Thyroid gland (tissue), 4 donors: ENCODE measurements around the gene UNC50. TPM values are rescaled to one million over a fixed set of nuclear protein-coding genes. Genes with fewer than 3 reads are reported as not detected.
A peak's percentile ranks its signal among the peaks of the same experiment; 100 is the strongest.
"Not testable (repeated sequence)": the region's sequence is repeated elsewhere in the genome, so short reads cannot be mapped to it uniquely, and the experiment has no call there.

Experiments
- DNase-seq, 2 donors: peaks; one replicate each; pipeline ENCODE4 v3.0.0-alpha.2; 2019
- H3K27ac ChIP-seq, 3 donors: fragments of 200-600 bp; sonication (generic); 1 replicate in 2 of 3; 2 replicates in 1 of 3; pipeline ENCODE4 v1.5.1; 2016 to 2019; ENCODE audit warnings: mild to moderate bottlenecking in 1 of 3, moderate library complexity in 1 of 3
- H3K27me3 ChIP-seq: fragments of 200-600 bp; sonication (generic); one replicate; pipeline ENCODE4 v1.5.1; 2019
- H3K36me3 ChIP-seq, 2 donors: fragments of 200-600 bp; sonication (generic); one replicate each; pipeline ENCODE4 v1.5.1; 2016 to 2019
- H3K4me1 ChIP-seq, 2 donors: fragments of 200-600 bp; sonication (generic); one replicate each; pipeline ENCODE4 v1.5.1; 2017 to 2019
- H3K4me3 ChIP-seq, 3 donors: fragments of 200-600 bp; sonication (generic); replicated peaks in 1 of 3; 1 replicate in 2 of 3; 2 replicates in 1 of 3; pipeline ENCODE4 v1.5.1; 2016; ENCODE audit warnings: mild to moderate bottlenecking in 1 of 3
- H3K9me3 ChIP-seq: fragments of 200-600 bp; sonication (generic); one replicate; pipeline ENCODE4 v1.5.1; 2017
- POLR2A ChIP-seq, 2 donors: fragments of 450-650 bp; IDR thresholded peaks; one replicate each; pipeline ENCODE4 v1.6.1; 2017; ENCODE audit warnings: antibody characterized with exemption in 2 of 2, mild to moderate bottlenecking in 2 of 2, moderate library complexity in 1 of 2
- WGBS, 2 donors: methylation state at CpG; one replicate each; pipeline ENCODE4 v1.1.5; 2017; 5-methylcytosine and 5-hydroxymethylcytosine counted together
- intact Hi-C: fragments of 100-400 bp; cut with DNase I; formaldehyde crosslinking; loops from one replicate; pipeline ENCODE4 v1.15.1; 2023
- total RNA-seq, 4 donors: library from RNA; depleted of rRNA; stranded (reverse); fragments of >200 nt; gene quantifications; one replicate each; pipeline ENCODE4 v1.2.3, GENCODE V29; 2016
- TF ChIP-seq, protein P1 (sequence below), 6 experiments: fragments of 200-600 bp in 3 of 6; fragments of 450-650 bp in 3 of 6; sonication (generic) in 3 of 6; IDR thresholded peaks; one replicate each; pipeline ENCODE4 v1.5.1; 2016 to 2019; ENCODE audit warnings: antibody characterized with exemption in 6 of 6, mild to moderate bottlenecking in 2 of 6, inconsistent platforms in 1 of 6, moderate library complexity in 1 of 6

The UNC50 gene
- total RNA-seq, 4 donors from 2014 or later, result 75.3 to 86.1 (median 81.9) TPM

DNA sequence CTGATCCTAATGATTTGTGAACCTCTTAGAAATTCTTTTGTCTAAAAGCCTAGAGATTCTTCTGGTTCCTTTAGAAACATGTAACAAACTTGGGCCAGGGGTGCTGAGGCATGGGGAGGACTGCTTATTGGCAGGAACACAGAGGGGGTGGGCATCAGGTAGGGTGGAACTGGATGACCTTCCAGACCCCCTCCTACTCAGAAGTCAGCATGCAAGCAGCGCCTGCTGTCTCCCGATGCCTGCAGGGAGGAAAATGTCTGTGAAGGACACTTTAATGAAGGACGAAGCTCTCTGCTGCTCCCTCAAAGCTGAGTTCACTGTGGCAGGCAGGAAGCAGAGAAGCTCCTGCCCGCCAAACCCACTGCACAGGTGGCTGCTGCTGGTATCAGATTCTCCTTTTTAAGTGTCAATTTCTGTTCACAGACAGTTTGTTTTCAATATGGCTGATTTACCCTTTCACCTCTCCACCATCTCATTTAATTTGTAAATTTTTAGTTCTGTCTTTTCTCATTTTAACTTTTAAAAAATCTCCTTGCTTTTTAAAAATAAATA, 19.4 kb upstream of the UNC50 start:
- intact Hi-C loops, result no loop called here

DNA sequence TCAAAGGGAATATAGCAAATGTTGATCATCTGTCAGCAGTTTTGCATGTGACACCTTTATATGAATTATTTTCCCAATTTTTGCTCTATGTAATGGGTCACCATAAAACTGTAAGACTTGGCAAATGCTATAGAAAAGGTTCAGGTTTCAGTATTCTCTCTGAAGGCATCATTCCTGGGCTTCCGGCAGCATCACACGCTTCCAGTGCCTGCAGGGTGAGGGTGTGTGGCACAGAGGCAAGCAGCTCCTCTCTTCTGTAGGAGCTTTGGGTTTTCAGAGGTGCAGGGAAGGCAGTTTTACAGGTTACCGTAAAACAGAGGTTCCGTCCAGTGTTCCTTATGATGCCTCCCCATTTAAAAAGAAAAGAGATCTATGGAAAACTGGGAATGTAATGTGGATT, 18.9 kb upstream of the UNC50 start:
- H3K27me3 ChIP-seq, result no peaks in the 10 kb centered on the region
- intact Hi-C loops, result no loop called here
- TF ChIP-seq, protein P1, sequence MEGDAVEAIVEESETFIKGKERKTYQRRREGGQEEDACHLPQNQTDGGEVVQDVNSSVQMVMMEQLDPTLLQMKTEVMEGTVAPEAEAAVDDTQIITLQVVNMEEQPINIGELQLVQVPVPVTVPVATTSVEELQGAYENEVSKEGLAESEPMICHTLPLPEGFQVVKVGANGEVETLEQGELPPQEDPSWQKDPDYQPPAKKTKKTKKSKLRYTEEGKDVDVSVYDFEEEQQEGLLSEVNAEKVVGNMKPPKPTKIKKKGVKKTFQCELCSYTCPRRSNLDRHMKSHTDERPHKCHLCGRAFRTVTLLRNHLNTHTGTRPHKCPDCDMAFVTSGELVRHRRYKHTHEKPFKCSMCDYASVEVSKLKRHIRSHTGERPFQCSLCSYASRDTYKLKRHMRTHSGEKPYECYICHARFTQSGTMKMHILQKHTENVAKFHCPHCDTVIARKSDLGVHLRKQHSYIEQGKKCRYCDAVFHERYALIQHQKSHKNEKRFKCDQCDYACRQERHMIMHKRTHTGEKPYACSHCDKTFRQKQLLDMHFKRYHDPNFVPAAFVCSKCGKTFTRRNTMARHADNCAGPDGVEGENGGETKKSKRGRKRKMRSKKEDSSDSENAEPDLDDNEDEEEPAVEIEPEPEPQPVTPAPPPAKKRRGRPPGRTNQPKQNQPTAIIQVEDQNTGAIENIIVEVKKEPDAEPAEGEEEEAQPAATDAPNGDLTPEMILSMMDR (IDR thresholded peaks at IDR 0.05), result no peak
- TF ChIP-seq POLR2A (IDR thresholded peaks at IDR 0.05), result no peak
- 97 to 99% methylated on average over 4 of the region's 4 CpGs for WGBS, 2 donors
- no peak overlapping the region for H3K4me3 ChIP-seq
- H3K27ac ChIP-seq, result no peak overlapping the region
- no peaks in the 10 kb centered on the region for H3K36me3 ChIP-seq
- H3K4me1 ChIP-seq, result peaks cover 0 to 3% of the 10 kb centered on the region in 2 donors
- DNase-seq, result no peak
- no peaks in the 10 kb centered on the region for H3K9me3 ChIP-seq

More for the DNA sequence above, 19.4 kb upstream of the UNC50 start:
- Histone ChIP-seq H3K4me1 (peaks cover 0 to 3% of the 10 kb centered on the region in 2 donors), H3K9me3 (no peaks in the 10 kb centered on the region), H3K36me3 (no peaks in the 10 kb centered on the region), H3K27me3 (no peaks in the 10 kb centered on the region), H3K27ac (no peak overlapping the region), H3K4me3 (no peak overlapping the region)
- TF ChIP-seq, protein P1 (IDR thresholded peaks at IDR 0.05), result no peak
- TF ChIP-seq POLR2A (IDR thresholded peaks at IDR 0.05), result no peak
- DNase-seq, result no peak
- WGBS, 2 donors, result 86 to 89% methylated on average over 4 of the region's 4 CpGs

DNA sequence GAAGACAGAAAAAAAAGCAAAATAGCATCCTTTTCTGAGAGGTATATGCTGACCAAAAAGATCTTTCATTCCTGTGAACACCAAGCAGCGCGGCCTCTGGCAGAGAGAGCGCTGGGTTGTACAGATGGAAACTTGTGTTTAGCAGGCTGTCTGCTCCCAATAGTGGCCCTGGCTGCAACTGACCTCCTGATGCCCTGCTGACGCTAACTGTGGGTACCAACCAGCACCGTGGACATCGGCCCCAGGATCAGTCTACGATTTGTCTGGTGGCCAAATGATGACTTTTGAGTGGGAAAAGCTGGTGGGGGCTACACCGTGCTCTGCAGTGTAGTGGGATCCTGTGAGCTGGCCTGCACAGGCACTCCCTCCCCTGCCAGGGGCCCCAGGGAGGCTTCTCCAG, 15.8 kb upstream of the UNC50 start:
- WGBS, 2 donors, result 94 to 99% methylated on average over 6 to 8 of the region's 8 CpGs

DNA sequence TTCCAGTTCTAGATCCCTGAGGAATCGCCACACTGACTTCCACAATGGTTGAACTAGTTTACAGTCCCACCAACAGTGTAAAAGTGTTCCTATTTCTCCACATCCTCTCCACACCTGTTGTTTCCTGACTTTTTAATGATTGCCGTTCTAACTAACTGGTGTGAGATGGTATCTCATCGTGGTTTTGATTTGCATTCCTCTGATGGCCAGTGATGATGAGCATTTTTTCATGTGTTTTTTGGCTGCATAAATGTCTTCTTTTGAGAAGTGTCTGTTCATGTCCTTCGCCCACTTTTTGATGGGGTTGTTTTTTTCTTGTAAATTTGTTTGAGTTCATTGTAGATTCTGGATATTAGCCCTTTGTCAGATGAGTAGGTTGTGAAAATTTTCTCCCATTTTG, 13.7 kb upstream of the UNC50 start:
- H3K4me1 ChIP-seq, H3K9me3 ChIP-seq, H3K27me3 ChIP-seq, H3K27ac ChIP-seq, DNase-seq, intact Hi-C loops, H3K36me3 ChIP-seq, H3K4me3 ChIP-seq: not testable (repeated sequence)
- WGBS, 2 donors, result 88 to 98% methylated on average over 3 to 4 of the region's 4 CpGs

More for the DNA sequence above, 15.8 kb upstream of the UNC50 start:
- DNase-seq, result no peak
- TF ChIP-seq, protein P1 (IDR thresholded peaks at IDR 0.05), result no peak
- no peak for TF ChIP-seq POLR2A (IDR thresholded peaks at IDR 0.05)
- Histone ChIP-seq H3K27ac (no peak overlapping the region), H3K27me3 (no peaks in the 10 kb centered on the region), H3K4me3 (no peak overlapping the region), H3K4me1 (no peaks in the 10 kb centered on the region), H3K36me3 (peaks cover 0 to 3% of the 10 kb centered on the region in 2 donors), H3K9me3 (no peaks in the 10 kb centered on the region)
- intact Hi-C loops, result no loop called here

DNA sequence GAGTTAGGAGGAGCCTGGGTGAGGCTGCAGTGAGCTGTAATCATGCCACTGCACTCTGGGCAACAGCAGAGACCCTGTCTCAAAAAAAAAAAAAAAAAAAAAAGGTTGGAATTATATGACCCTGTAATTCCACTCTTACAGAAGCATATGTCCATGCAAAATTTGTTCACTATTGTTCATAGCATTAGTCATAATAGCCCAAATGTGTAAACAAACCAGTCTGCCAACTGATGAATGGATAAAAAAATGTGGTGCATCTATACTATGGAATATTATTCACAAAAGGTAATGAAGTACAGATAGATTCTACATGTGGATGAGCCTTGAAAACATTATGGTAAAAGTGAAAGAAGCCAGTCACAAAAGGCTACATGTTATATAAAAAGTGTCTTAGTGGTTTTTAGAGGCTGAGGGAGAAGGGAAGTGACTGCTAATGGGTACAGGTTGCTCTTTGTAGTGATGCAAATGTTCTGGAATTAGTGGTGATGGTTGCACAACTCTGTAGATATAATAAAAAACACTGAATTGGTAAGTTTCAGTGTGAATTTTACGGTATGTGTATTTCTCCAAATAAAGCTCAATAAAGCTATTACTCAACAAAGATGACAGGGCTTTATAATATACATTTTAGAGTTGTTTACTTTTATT, 9.5 kb upstream of the UNC50 start:
- no peak for TF ChIP-seq POLR2A (IDR thresholded peaks at IDR 0.05)
- Histone ChIP-seq H3K27me3 (no peaks in the 10 kb centered on the region), H3K9me3 (no peaks in the 10 kb centered on the region), H3K4me3 (no peak overlapping the region), H3K36me3 (peaks cover 18 to 22% of the 10 kb centered on the region in 2 donors), H3K27ac (no peak overlapping the region), H3K4me1 (no peaks in the 10 kb centered on the region)
- 89 to 96% methylated on average over 1 of the region's 1 CpG for WGBS, 2 donors
- DNase-seq, result no peak
- intact Hi-C loops, result no loop called here

DNA sequence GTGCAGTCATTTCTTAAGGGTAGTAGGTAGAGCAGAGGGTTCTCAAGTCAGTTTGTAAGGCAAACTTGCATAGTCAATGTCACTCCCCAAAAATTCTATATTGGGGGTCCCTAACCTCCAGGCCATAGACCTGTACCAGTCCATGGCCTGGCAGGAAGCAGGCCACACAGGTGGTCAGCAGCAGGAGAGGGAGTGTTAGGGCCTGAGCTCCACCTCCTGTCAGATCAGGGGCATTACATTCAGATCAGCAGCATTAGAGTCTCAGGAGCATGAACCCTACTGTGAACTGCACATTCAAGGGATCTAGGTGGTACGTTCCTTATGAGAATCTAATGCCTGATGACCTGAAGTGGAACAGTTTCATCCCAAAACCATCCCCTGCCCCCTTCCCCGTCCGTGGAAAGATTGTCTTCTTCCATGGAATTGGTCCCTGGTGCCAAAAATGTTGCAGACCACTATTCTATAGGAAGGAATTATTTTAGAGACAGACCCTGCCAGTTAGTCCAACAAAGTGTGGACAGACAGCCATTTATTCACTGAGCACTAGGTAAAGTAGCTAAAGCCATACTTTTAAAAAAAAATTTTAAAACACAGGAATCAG, 6.8 kb upstream of the UNC50 start:
- Histone ChIP-seq H3K9me3 (no peaks in the 10 kb centered on the region), H3K36me3 (peaks cover 18 to 22% of the 10 kb centered on the region in 2 donors), H3K4me3 (no peak overlapping the region), H3K27ac (no peak overlapping the region), H3K4me1 (peaks cover 3 to 6% of the 10 kb centered on the region in 2 donors), H3K27me3 (no peaks in the 10 kb centered on the region)
- peak; percentile 31 to 38 for DNase-seq
- WGBS, 2 donors, result 74 to 88% methylated on average over 3 of the region's 3 CpGs
- TF ChIP-seq, protein P1 (IDR thresholded peaks at IDR 0.05), result peak; percentile 10 to 64 (median 44)
- TF ChIP-seq POLR2A (IDR thresholded peaks at IDR 0.05), result no peak
- intact Hi-C loops, result loop anchor here (10.0 kb wide), 1 partner anchor 157 kb away; the partner anchor contains the start of gene INPP4A
